Psoas muscle (tissue), 8 donors: ENCODE measurements around the gene IFIT1. TPM values are rescaled to one million over a fixed set of nuclear protein-coding genes. Genes with fewer than 3 reads are reported as not detected.

Experiments used
- ATAC-seq, 4 donors: fragments of 200-7000 bp; cut with Tn5 transposase; one replicate each; pipeline ENCODE4 v1.9.1; 2020; ENCODE audit warnings: moderate library complexity in 3 of 4, mild to moderate bottlenecking in 2 of 4
- DNase-seq, 2 donors: peaks; one replicate each; pipeline ENCODE4 v3.0.0-alpha.2; 2020
- H3K27ac ChIP-seq: fragments of 200-600 bp; one replicate; pipeline ENCODE4 v1.8.0; 2022
- H3K27me3 ChIP-seq, 3 donors: fragments of 200-600 bp in 1 of 3; one replicate each; pipeline versions ENCODE4 v1.6.1 to v1.8.0; 2013 to 2022; ENCODE audit warnings: low read length in 2 of 3, mild to moderate bottlenecking in 2 of 3, moderate library complexity in 1 of 3; ENCODE audit not compliant: insufficient read depth in 3 of 3
- H3K36me3 ChIP-seq, 2 donors: fragments of 200-600 bp in 1 of 2; one replicate each; pipeline versions ENCODE4 v1.6.1 to v1.8.0; 2013 to 2022; ENCODE audit warnings: low read depth in 1 of 2, mild to moderate bottlenecking in 1 of 2, moderate library complexity in 1 of 2; ENCODE audit not compliant: insufficient read depth in 1 of 2
- H3K4me1 ChIP-seq: fragments of 200-600 bp; one replicate; pipeline ENCODE4 v1.8.0; 2022
- H3K4me3 ChIP-seq: fragments of 200-600 bp; one replicate; pipeline ENCODE4 v1.8.0; 2022; ENCODE audit warnings: mild to moderate bottlenecking
- H3K9me3 ChIP-seq: fragments of 200-600 bp; one replicate; pipeline ENCODE4 v1.8.0; 2022
- CTCF ChIP-seq: fragments of 200-600 bp; IDR thresholded peaks from one replicate; pipeline ENCODE4 v1.8.0; 2022; ENCODE audit warnings: antibody characterized with exemption
- WGBS, 3 donors: extraction: QIAGEN DNeasy Blood & Tissue Kit; methylation state at CpG; one replicate each; pipeline versions ENCODE4 v1.1.6 to v1.1.7; 2013; 5-methylcytosine and 5-hydroxymethylcytosine counted together
- intact Hi-C, 2 donors: fragments of 100-400 bp; cut with DNase I; formaldehyde crosslinking; loops; one replicate each; pipeline versions ENCODE4 v1.11.0 to v1.14.2; 2022
- polyA plus RNA-seq, 3 donors: library from polyadenylated mRNA; stranded (reverse); fragments of 200-250 nt; gene quantifications; one replicate each; pipeline ENCODE4 v1.2.3, GENCODE V29; 2013
- total RNA-seq, 4 donors: library from RNA; stranded (reverse); fragmentation: NEBNext Ultra II Directional in 2 of 4; extraction: Animal tissue kit (Norgen Biotek cat#: 25700) in 2 of 4; gene quantifications; one replicate each; pipeline versions ENCODE4 v1.2.1 to v1.2.4, GENCODE V29; 2021 to 2023
- donor health status: healthy with polysubstance abuse.
- donor health status: DM: no; HTN: no; CAD: no; lungs with moderate emphysema.
- donor health status: Bipolar disorder and iron deficiency.
- donor health status: healthy.
- donor health status: DM: yes; HTN: yes; CAD: no.
- donor health status: DM: no; HTN: no; CAD: no.
- donor health status: DM: no; HTN: no; CAD: no.
- donor health status: DM: yes; HTN: yes; CAD: no.

The IFIT1 gene
- total and polyA plus RNA-seq, 7 donors = 1.6 to 22.5 (median 3.3) TPM

GRCh38 chr10:89393898-89394297 lies 1.5 kb downstream of the IFIT1 start:
- Histone ChIP-seq H3K4me1 (peaks cover 42% of the 10 kb centered on the region), H3K27ac (peak overlapping the region; percentile 78), H3K4me3 (peak overlapping the region; percentile 72), H3K27me3 (no peaks in the 10 kb centered on the region), H3K9me3 (no peaks in the 10 kb centered on the region), H3K36me3 (no peaks in the 10 kb centered on the region)
- WGBS, 3 donors = 20 to 23% (median 20%) methylated on average over 3 of the region's 3 CpGs
- no peak for TF ChIP-seq CTCF
- DNase-seq (no peak), ATAC-seq (no peak)
- intact Hi-C loops = no loop called here

- WGBS, 3 donors = 91 to 97% (median 93%) methylated on average over 2 of the region's 2 CpGs
- no peak for TF ChIP-seq CTCF
- DNase-seq = no peak
- Histone ChIP-seq H3K9me3 (no peaks in the 10 kb centered on the region), H3K4me1 (peaks cover 42% of the 10 kb centered on the region), H3K27ac (no peak overlapping the region), H3K27me3 (no peaks in the 10 kb centered on the region), H3K4me3 (no peak overlapping the region), H3K36me3 (no peaks in the 10 kb centered on the region)
- ATAC-seq = no peak
- intact Hi-C loops = no loop called here
Measured at GRCh38 chr10:89395141-89395540, 2.7 kb downstream of the IFIT1 start.

- no peaks in the 10 kb centered on the region for H3K9me3 ChIP-seq
Measured at GRCh38 chr10:89398003-89398749, 5.8 kb downstream of the IFIT1 start.

GRCh38 chr10:89399956-89400355 lies 7.5 kb downstream of the IFIT1 start:
- TF ChIP-seq CTCF = no peak
- ATAC-seq (no peak), DNase-seq (no peak)
- H3K4me3 ChIP-seq = no peak overlapping the region
- H3K4me1 ChIP-seq = no peaks in the 10 kb centered on the region
- no peaks in the 10 kb centered on the region for H3K27me3 ChIP-seq
- intact Hi-C loops = no loop called here
- H3K36me3 ChIP-seq = peaks cover 8 to 20% of the 10 kb centered on the region in 2 donors
- 70 to 77% (median 72%) methylated on average over 1 of the region's 1 CpG for WGBS, 3 donors
- H3K9me3 ChIP-seq = no peaks in the 10 kb centered on the region
- no peak overlapping the region for H3K27ac ChIP-seq

More at GRCh38 chr10:89398003-89398749, 5.8 kb downstream of the IFIT1 start:
- no peak for ATAC-seq
- H3K36me3 ChIP-seq = peaks cover 8 to 12% of the 10 kb centered on the region in 2 donors
- H3K27ac ChIP-seq = no peak overlapping the region
- intact Hi-C loops = no loop called here
- DNase-seq = no peak
- 47 to 56% (median 48%) methylated on average over 5 of the region's 5 CpGs for WGBS, 3 donors
- no peak overlapping the region for H3K4me3 ChIP-seq
- no peak for TF ChIP-seq CTCF
- no peaks in the 10 kb centered on the region for H3K27me3 ChIP-seq
- H3K4me1 ChIP-seq = peaks cover 16% of the 10 kb centered on the region

GRCh38 chr10:89403043-89403442 lies 10.6 kb downstream of the IFIT1 start:
- H3K4me3 ChIP-seq = no peak overlapping the region
- ATAC-seq (no peak), DNase-seq (no peak)
- no peak for TF ChIP-seq CTCF
- 92 to 96% (median 94%) methylated on average over 2 of the region's 2 CpGs for WGBS, 3 donors
- H3K36me3 ChIP-seq = peaks cover 8 to 20% of the 10 kb centered on the region in 2 donors
- H3K27ac ChIP-seq = no peak overlapping the region
- H3K4me1 ChIP-seq = no peaks in the 10 kb centered on the region
- H3K27me3 ChIP-seq = no peaks in the 10 kb centered on the region
- no peaks in the 10 kb centered on the region for H3K9me3 ChIP-seq
- intact Hi-C loops = no loop called here
